ENCODE data around the gene PTPRT. TPM values are rescaled to one million over a fixed set of nuclear protein-coding genes. Genes with fewer than 3 reads are reported as not detected.

The PTPRT gene
- total RNA-seq, 2 experiments from 2014 or later = not detected

DNA sequence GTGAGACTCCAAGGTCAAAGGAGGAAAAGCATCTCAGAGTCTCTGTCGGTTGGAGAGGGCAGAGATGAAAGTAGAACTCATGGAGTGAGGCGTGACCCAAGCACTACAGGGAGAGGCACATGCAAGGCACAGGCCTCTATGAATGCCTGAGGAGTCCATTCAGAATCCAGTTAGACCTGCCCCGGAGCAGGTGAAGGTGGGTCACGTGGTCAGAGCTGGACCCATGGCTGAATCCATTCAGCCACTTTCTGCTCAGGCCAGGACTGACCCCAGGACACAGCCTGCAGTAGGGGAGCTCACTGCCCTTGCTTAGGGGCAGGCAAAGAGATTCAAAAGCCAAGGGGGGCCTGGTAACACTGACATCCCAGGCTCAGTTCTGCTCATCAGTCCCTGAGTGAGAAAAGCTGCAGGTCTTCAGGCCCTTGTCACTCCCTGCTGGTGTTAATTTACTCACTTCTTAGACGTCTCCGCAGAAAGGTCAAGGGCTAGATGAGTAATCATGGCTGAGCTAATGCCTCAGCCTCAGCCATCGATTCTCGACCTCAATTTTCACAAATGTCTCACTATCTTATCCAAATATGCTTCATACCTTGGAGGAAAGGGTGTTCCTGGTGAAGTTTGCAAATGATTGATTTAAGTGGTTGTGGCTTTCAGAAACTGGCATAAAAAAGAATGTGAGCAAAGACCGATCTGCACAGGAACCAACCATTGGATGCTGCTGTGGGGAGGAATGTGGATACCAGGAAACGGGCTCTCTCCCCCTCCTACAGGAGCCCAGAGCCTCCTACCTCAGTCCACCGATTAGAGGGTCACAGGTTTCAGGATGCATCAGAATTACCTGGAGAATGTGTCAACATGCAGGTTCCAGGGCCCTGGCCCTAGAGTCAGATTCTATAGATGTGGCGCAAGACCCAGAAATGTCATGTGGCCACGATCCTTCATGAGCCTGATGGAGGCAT, 584.4 kb downstream of the PTPRT start:
- Mint-ChIP-seq H3K9me3 (peaks cover 2% of the 10 kb centered on the region), H3K27ac (no peak overlapping the region), H3K4me1 (no peaks in the 10 kb centered on the region), H3K4me3 (no peak overlapping the region), H3K36me3 (no peaks in the 10 kb centered on the region), H3K27me3 (peaks cover 3% of the 10 kb centered on the region)
- DNase-seq = no peak

DNA sequence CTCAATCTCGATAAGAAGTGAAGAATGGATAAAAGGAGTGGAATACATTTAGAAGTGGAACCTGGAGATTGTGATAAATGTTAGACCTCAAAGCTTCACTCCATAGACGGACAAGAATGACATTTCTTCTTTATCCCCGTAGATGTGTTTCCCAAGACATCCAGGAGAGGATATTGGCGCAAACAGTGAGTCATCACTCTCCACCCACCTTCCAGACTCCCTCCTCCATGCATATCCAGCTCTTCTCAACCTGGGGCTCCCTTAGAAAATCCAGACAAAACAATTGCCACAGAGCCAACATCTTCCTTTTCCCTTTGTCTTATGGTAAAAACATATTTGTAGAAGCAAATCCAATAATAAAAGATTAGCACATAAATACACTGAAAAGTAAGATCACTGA, 586.1 kb downstream of the PTPRT start:
- Mint-ChIP-seq H3K36me3 (no peaks in the 10 kb centered on the region), H3K27me3 (peaks cover 3% of the 10 kb centered on the region), H3K4me3 (no peak overlapping the region), H3K4me1 (no peaks in the 10 kb centered on the region), H3K27ac (no peak overlapping the region), H3K9me3 (peaks cover 2% of the 10 kb centered on the region)
- no peak for DNase-seq

DNA sequence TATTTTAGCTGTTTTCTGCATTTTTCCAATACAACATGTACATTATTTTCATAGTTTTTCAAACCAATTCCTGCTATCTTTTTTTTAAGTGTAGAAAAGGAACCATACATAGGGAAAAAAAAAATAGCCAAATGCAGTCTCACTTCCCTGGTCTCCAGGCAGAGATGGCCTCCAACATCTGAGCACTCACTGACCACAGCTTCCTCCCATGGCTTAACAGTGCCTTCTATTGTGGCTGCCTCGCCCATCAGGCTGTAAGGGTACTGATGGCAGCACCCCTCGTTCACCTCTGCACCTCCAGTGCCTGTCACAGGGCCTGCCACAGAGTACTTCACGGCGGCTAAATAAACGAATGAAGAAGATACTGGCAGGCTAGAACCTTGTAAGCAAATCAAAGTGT, 591.1 kb downstream of the PTPRT start:
- H3K9me3 Mint-ChIP-seq = no peaks in the 10 kb centered on the region
- H3K36me3 Mint-ChIP-seq = no peaks in the 10 kb centered on the region
- H3K27me3 Mint-ChIP-seq = peaks cover 3% of the 10 kb centered on the region
- no peaks in the 10 kb centered on the region for H3K4me1 Mint-ChIP-seq
- DNase-seq = no peak
- H3K4me3 Mint-ChIP-seq = no peak overlapping the region
- H3K27ac Mint-ChIP-seq = no peak overlapping the region

DNA sequence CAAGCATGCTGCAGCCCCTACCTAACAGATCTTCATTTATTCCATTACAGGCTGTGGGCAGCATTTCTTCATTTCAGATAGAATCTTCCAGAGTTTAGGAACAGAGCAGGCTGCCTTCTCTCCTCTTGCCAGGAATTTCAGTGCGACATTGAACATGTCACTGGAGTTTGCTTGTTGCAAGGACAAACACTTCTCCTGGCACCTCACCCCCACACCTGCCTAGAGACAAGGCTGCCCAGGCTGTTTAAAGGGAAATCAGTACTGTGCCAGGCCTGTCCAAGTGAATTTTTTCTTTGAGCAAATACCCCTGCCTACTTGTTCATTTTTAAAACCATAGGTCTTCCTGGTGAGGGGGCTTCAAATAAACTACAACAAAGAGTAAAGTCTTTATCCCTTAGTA, 594.1 kb downstream of the PTPRT start:
- no peaks in the 10 kb centered on the region for H3K27me3 Mint-ChIP-seq
- DNase-seq = no peak
- no peaks in the 10 kb centered on the region for H3K4me1 Mint-ChIP-seq
- H3K9me3 Mint-ChIP-seq = no peaks in the 10 kb centered on the region
- H3K27ac Mint-ChIP-seq = no peak overlapping the region
- no peak overlapping the region for H3K4me3 Mint-ChIP-seq
- H3K36me3 Mint-ChIP-seq = no peaks in the 10 kb centered on the region

DNA sequence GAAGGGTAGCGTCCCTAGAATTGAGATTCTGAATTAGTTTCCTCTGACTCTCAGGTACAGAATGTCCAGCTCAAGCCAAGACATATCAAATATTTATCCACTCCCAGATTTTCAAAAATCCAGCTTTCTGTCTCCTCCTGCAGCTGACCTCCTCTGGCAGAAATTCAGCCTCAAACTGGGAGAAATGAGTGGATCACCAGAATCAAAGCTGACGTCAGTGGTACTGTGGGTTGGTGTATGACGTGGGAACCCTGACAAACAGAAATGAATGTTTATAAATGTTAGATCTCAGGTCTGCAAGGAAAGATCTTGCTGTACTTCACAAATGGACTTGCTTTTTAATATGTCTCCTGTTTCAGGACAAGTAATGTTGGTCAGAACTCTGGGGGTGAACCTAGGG, 595.0 kb downstream of the PTPRT start:
- Mint-ChIP-seq H3K36me3 (no peaks in the 10 kb centered on the region), H3K27me3 (no peaks in the 10 kb centered on the region), H3K4me1 (no peaks in the 10 kb centered on the region), H3K4me3 (no peak overlapping the region), H3K27ac (no peak overlapping the region), H3K9me3 (no peaks in the 10 kb centered on the region)
- no peak for DNase-seq

DNA sequence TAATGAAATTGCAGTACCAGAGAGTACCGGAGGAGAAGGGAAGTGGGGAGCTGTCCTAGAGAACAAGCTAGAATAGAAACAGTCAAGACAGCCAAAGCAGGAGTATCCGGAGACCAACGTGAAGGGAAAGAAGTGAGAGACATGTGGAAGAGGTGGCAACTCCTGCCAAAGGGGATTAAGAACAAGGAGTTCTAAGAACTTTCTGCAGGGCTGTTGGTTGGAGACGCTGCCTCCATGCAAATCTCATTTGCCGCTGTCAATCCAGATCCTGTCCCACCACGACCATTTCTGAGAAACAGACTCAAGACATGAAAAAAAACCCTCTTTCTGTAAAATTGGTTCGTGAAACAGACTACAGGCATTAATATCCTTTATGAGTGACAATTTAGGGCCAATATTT, 595.7 kb downstream of the PTPRT start:
- Mint-ChIP-seq H3K4me3 (no peak overlapping the region), H3K4me1 (no peaks in the 10 kb centered on the region), H3K27me3 (no peaks in the 10 kb centered on the region), H3K27ac (no peak overlapping the region), H3K9me3 (no peaks in the 10 kb centered on the region), H3K36me3 (no peaks in the 10 kb centered on the region)
- no peak for DNase-seq

DNA sequence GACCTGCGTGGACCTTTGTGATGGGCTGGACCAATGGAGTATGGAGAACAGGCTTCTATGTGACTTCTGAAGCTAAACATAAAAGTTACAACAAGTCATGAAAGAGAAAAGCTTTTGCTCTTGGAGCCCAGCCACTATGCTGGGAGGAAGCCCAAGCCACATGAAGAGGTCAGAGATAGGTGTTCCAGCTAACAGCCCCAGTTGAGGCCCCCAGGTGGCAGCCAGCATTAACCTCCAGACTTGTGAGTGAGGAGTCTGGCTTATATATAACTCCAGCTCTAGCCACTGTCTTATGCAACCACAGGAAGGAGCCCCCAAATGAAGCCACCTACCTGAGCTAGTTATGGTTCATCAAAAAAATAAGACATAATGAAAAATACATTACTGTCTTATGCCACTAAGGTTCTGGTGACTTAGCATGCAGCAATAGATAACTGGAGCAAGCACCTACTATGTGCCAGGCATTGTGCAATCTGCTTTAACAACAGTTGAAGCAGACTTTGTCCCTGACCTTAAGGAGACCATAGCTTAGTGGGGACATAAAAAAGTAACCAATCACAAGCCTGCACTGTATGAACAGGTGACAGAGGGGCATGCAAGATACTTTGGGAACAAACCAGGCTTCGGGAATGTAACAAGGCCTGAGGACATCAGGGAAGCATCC, 599.6 kb downstream of the PTPRT start:
- Mint-ChIP-seq H3K4me3 (no peak overlapping the region), H3K4me1 (no peaks in the 10 kb centered on the region), H3K27me3 (no peaks in the 10 kb centered on the region), H3K36me3 (no peaks in the 10 kb centered on the region), H3K9me3 (no peaks in the 10 kb centered on the region), H3K27ac (no peak overlapping the region)
- no peak for DNase-seq

DNA sequence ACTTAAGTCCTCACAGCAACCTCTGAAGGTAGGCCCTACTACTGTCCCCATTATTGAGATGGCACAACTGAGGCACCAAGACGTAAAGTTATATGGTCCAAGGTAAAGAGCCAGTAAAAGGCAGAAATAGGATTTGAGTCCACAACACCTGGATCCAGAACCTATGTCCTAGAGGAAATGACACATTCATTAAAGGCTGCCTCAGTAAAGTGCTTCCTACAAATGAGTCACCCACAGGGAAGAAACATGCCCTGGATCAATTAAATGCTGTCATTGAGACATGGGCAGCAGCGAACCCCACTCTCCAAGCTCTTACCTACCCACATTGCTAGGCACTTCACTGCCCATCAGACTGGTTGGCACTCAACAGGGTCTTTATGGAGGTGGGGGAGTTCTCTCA, 600.9 kb downstream of the PTPRT start:
- no peaks in the 10 kb centered on the region for H3K27me3 Mint-ChIP-seq
- no peak for DNase-seq
- H3K27ac Mint-ChIP-seq = no peak overlapping the region
- no peaks in the 10 kb centered on the region for H3K4me1 Mint-ChIP-seq
- no peak overlapping the region for H3K4me3 Mint-ChIP-seq
- no peaks in the 10 kb centered on the region for H3K36me3 Mint-ChIP-seq
- no peaks in the 10 kb centered on the region for H3K9me3 Mint-ChIP-seq

DNA sequence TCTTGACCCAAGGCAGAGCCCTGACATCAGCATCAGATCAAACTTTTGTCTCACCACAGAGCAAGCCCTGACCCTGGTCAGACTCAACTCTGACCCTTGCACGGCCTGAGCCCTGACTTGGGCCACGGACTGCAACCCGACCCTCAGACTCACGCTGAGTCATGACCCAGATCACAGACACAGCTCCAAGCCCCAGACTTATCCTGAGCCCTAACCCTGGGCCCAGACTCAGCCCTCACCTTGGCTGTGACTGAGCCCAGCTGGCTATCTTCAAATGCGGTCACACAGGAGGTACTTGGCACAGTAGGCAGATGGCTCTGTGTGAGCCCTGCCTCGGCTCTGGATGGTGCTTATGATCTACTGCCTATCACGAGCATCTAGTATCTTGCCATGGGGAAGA, 602.3 kb downstream of the PTPRT start:
- DNase-seq = no peak
- Mint-ChIP-seq H3K4me3 (no peak overlapping the region), H3K27ac (no peak overlapping the region), H3K9me3 (no peaks in the 10 kb centered on the region), H3K27me3 (no peaks in the 10 kb centered on the region), H3K36me3 (no peaks in the 10 kb centered on the region), H3K4me1 (no peaks in the 10 kb centered on the region)

DNA sequence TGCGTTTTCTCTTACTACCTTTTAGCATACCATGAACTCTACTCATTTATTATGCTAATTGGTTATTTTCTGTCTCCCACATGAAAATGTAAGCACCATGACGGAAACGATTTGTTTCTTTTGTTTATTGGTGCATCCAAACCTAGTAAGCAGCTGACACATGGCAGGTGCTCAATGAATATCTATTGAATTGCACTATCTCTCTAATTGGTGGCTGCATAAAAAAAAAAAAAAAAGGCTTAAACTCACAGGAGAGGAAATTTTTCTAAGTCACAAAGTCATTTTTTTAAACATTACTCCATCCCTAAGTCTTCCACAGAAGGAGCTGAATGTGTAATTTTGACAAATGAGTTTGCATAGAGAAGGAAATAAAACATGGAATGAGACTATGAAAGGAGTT, 608.4 kb downstream of the PTPRT start:
- no peaks in the 10 kb centered on the region for H3K27me3 Mint-ChIP-seq
- H3K9me3 Mint-ChIP-seq = peaks cover 9% of the 10 kb centered on the region
- no peak for DNase-seq
- H3K27ac Mint-ChIP-seq = no peak overlapping the region
- H3K36me3 Mint-ChIP-seq = no peaks in the 10 kb centered on the region
- no peak overlapping the region for H3K4me3 Mint-ChIP-seq
- no peaks in the 10 kb centered on the region for H3K4me1 Mint-ChIP-seq

DNA sequence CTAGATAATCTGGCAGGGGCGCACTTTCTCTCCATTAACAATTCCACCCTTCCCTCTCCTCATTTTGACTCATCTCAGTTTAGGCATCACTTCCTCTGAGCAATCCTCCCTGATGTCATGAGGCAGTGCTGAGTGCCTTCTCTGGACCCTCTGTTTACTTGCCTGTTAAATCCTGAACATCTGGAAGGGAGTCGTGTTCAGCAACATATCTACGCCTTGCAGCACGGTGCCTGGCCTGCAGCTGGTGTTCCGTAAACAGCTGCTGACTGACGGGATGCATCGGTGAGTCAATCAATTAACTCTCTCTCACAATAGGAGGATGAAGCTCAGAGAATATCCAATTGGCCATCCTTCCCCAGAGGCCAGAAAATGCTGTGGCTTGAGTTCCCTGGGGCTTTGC, 613.5 kb downstream of the PTPRT start:
- Mint-ChIP-seq H3K4me1 (no peaks in the 10 kb centered on the region), H3K9me3 (peaks cover 12% of the 10 kb centered on the region), H3K27ac (no peak overlapping the region), H3K4me3 (no peak overlapping the region), H3K27me3 (no peaks in the 10 kb centered on the region), H3K36me3 (no peaks in the 10 kb centered on the region)
- DNase-seq = no peak

DNA sequence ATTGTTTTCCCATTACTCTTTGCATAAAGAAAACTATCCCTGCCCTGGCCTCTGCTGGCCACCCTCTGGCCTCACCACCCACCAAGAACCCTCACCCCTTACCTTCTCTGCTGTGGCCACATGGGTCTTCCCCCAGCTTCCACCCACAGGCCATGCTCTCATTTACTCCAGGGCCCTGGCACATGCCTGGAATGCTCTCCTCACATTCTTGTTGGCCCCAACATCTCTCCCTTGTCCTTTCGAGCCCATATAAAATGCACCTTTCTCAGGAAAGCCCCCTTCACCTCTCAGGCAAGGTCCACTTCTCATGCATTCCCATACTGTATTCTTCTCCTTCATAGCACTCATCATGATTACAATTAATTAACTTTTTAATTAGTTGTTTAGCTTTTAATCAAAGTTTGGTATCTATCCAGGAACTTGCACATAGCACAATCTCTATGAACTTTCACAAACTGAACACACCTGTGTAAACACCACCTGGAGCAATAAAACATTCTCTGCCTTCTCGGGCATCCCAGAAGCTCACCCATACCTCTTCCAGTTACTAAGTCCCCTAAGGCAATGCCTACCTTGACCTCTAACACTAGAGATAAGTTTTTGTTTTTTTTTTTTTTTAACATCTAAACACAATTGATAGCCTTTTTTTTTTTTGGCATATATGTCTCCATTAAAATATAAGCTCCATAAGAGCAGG, 617.2 kb downstream of the PTPRT start:
- Mint-ChIP-seq H3K36me3 (no peaks in the 10 kb centered on the region), H3K27me3 (no peaks in the 10 kb centered on the region), H3K4me3 (no peak overlapping the region), H3K27ac (no peak overlapping the region), H3K4me1 (no peaks in the 10 kb centered on the region), H3K9me3 (peaks cover 7% of the 10 kb centered on the region)
- no peak for DNase-seq

DNA sequence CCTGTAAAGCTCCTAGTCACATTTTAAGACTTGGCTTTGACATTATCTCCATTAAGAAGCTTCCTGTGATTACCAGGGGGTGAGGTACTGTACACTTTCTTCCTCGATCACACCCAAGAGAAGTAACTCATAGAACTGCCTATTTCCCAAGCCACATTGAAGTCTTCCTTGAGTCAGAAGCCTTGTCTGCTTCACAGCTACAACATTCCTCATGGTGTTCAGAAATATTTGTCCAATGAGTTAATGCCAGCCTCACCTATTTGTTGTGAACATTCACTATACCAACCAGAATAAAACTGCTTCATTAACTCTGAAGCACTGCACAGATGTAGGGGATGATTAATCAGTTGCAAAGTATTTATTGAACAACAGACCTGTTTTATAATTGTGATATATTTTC, 622.3 kb downstream of the PTPRT start:
- Mint-ChIP-seq H3K9me3 (peaks cover 6% of the 10 kb centered on the region), H3K27ac (no peak overlapping the region), H3K4me3 (no peak overlapping the region), H3K27me3 (no peaks in the 10 kb centered on the region), H3K36me3 (no peaks in the 10 kb centered on the region), H3K4me1 (no peaks in the 10 kb centered on the region)
- no peak for DNase-seq

DNA sequence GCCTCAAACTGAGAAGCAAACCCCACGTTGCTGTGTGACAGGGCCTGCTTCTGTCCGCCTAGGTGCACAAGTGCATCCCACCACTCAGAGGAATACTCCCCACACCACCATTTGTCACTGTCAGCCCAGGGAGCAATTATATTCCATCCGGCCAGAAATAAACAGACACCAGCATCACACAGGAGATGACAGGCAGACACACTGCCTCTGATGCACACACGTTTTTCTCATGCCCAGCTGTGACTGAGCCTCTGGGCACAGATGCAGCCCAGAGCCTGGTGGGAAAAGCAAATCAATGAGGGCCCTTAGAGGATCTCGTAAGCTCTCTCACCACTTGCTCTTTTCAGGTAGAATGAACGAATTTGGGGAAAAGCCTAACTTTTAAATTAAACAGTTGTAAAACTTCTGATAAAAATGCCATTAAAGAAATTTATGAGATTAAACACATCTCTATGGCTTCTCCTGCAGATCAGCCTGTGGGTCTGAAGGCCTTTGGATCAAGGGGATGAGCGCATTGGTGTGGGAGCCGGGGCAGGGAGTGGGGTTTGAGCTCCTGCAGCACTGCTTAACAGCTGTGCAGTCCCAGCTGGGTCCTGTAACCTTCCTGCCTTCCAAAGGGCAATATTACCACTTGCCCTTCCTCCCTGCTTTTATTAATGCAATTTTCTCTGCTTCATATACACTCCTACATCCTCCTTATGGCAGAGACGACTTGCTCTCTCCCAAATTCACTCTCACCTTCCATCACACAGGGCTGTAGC, 624.3 kb downstream of the PTPRT start:
- no peaks in the 10 kb centered on the region for H3K27me3 Mint-ChIP-seq
- no peak for DNase-seq
- no peaks in the 10 kb centered on the region for H3K4me1 Mint-ChIP-seq
- H3K36me3 Mint-ChIP-seq = no peaks in the 10 kb centered on the region
- no peaks in the 10 kb centered on the region for H3K9me3 Mint-ChIP-seq
- H3K27ac Mint-ChIP-seq = no peak overlapping the region
- no peak overlapping the region for H3K4me3 Mint-ChIP-seq

DNA sequence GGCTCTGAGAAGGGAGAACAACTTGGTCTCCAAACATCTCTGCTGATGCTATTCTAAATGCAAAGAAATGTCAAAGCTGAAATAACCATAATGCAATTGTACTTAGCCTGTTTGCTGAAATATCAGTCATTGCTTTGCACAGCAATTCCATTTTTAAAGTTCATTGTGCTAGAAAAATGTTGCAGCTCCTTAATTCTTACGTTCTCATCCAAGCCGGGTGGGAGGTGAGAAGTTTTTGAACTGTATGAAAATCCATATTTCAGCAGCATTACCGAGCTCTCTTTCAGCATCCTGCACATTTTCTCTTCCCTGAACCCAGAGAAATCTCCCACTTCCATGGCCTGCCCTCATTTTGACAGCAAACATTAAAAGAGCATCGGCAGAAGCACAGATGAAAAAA, 630.0 kb downstream of the PTPRT start:
- Mint-ChIP-seq H3K27me3 (no peaks in the 10 kb centered on the region), H3K4me1 (no peaks in the 10 kb centered on the region), H3K27ac (no peak overlapping the region), H3K9me3 (no peaks in the 10 kb centered on the region), H3K4me3 (no peak overlapping the region), H3K36me3 (no peaks in the 10 kb centered on the region)
- DNase-seq = no peak
